HG03558 (cell line): ENCODE data around the gene PLRG1.

Source experiments
- ATAC-seq: cut with Tn5 transposase; IDR thresholded peaks from one replicate; pipeline ENCODE4 v1.9.1; 2021; ENCODE audit warnings: moderate number of reproducible peaks; ENCODE audit not compliant: unreplicated experiment; ENCODE audit errors: extremely low read depth

The PLRG1 gene

GRCh38 chr4:154527308-154527707, 22.9 kb downstream of the PLRG1 start:
- ATAC-seq: no peak

- no peak for ATAC-seq
These were observed 24.0 kb downstream of the PLRG1 start for GRCh38 chr4:154526151-154526550.

GRCh38 chr4:154521607-154522006, 28.6 kb downstream of the PLRG1 start:
- ATAC-seq: no peak

GRCh38 chr4:154519214-154519613, 31.0 kb downstream of the PLRG1 start:
- ATAC-seq: no peak

- no peak for ATAC-seq
These were observed 32.6 kb downstream of the PLRG1 start for GRCh38 chr4:154517591-154517990.

GRCh38 chr4:154516318-154517029, 33.7 kb downstream of the PLRG1 start:
- no peak for ATAC-seq

GRCh38 chr4:154511981-154512380, 38.2 kb downstream of the PLRG1 start:
- no peak for ATAC-seq

- no peak for ATAC-seq
These were observed 38.7 kb downstream of the PLRG1 start for GRCh38 chr4:154511548-154511947.

GRCh38 chr4:154507156-154507555, 43.0 kb downstream of the PLRG1 start:
- ATAC-seq: no peak

- ATAC-seq: no peak
These were observed 43.9 kb downstream of the PLRG1 start for GRCh38 chr4:154506253-154506652.

- ATAC-seq: no peak
These were observed 46.6 kb downstream of the PLRG1 start for GRCh38 chr4:154503598-154503997.

- ATAC-seq: no peak
These were observed 48.1 kb downstream of the PLRG1 start for GRCh38 chr4:154502111-154502510.

GRCh38 chr4:154497889-154498288, 52.3 kb downstream of the PLRG1 start:
- no peak for ATAC-seq

GRCh38 chr4:154495867-154496266, 54.3 kb downstream of the PLRG1 start:
- no peak for ATAC-seq

- ATAC-seq: no peak
These were observed 57.9 kb downstream of the PLRG1 start for GRCh38 chr4:154492288-154492687.

GRCh38 chr4:154491341-154492271, 58.6 kb downstream of the PLRG1 start, which contains the start of gene DCHS2:
Gene DCHS2 (minus strand): TSS chr4:154491799. CDS start chr4:154491355, 444 bp downstream.
- ATAC-seq: peak; percentile 9

- peak; percentile 41 for ATAC-seq
These were observed 59.4 kb downstream of the PLRG1 start for GRCh38 chr4:154490583-154491340.

GRCh38 chr4:154490234-154490582, 60.0 kb downstream of the PLRG1 start:
- ATAC-seq: no peak

GRCh38 chr4:154489558-154490233, 60.5 kb downstream of the PLRG1 start:
- ATAC-seq: no peak

GRCh38 chr4:154487145-154487544, 63.1 kb downstream of the PLRG1 start:
- ATAC-seq: no peak
